Nephron progenitor cell (in vitro differentiated cells): ENCODE measurements around the gene TAF3.
A peak's percentile ranks its signal among the peaks of the same experiment; 100 is the strongest.

ENCODE experiments used
- DNase-seq: peaks from one replicate; pipeline ENCODE4 v3.0.0; 2021
- H3K27ac Mint-ChIP-seq: 2 replicates; pipeline ENCODE4 v1.8.0; 2021; ENCODE audit warnings: mild to moderate bottlenecking, moderate library complexity, mixed read lengths
- H3K27me3 Mint-ChIP-seq: 2 replicates; pipeline ENCODE4 v1.8.0; 2021; ENCODE audit warnings: mild to moderate bottlenecking, low read depth, mixed read lengths; ENCODE audit not compliant: poor library complexity
- H3K36me3 Mint-ChIP-seq: 2 replicates; pipeline ENCODE4 v1.8.0; 2021; ENCODE audit warnings: low read depth, mixed read lengths
- H3K4me1 Mint-ChIP-seq: 2 replicates; pipeline ENCODE4 v1.8.0; 2021; ENCODE audit warnings: mixed read lengths
- H3K4me3 Mint-ChIP-seq: 2 replicates; pipeline ENCODE4 v1.8.0; 2021; ENCODE audit warnings: mild to moderate bottlenecking, moderate library complexity, mixed read lengths
- H3K9me3 Mint-ChIP-seq: 2 replicates; pipeline ENCODE4 v1.8.0; 2021; ENCODE audit warnings: mild to moderate bottlenecking, moderate library complexity, mixed read lengths
- CTCF ChIP-seq: fragments of 200-600 bp; sonication (generic); IDR thresholded peaks from 2 replicates; pipeline ENCODE4 v1.5.0; 2021; ENCODE audit warnings: antibody characterized with exemption

TAF3 gene

GRCh38 chr10:7787150-7787856 is 31.0 kb upstream of the TAF3 start:
- no peak for TF ChIP-seq CTCF
- no peak for DNase-seq
- H3K27ac Mint-ChIP-seq = no peak overlapping the region
- H3K4me1 Mint-ChIP-seq = peaks cover 25% of the 10 kb centered on the region
- no peak overlapping the region for H3K4me3 Mint-ChIP-seq
- peaks cover 45% of the 10 kb centered on the region for H3K36me3 Mint-ChIP-seq
- no peaks in the 10 kb centered on the region for H3K27me3 Mint-ChIP-seq
- H3K9me3 Mint-ChIP-seq = no peaks in the 10 kb centered on the region

- Mint-ChIP-seq H3K27me3 (no peaks in the 10 kb centered on the region), H3K4me3 (no peak within 1 kb of the TSS), H3K36me3 (peaks cover 46% of the 10 kb centered on the region), H3K9me3 (no peaks in the 10 kb centered on the region), H3K27ac (peak within 1 kb of the TSS; percentile 84), H3K4me1 (peaks cover 25% of the 10 kb centered on the region)
- DNase-seq = peak; percentile 97
- no peak for TF ChIP-seq CTCF
Observed at GRCh38 chr10:7787857-7788638, 30.3 kb upstream of the TAF3 start, which contains the start of the genes ATP5F1C and KIN. TSS of gene ATP5F1C (plus strand) at chr10:7788177. CDS start at chr10:7788208, 31 bp downstream. TSS of gene KIN (minus strand) at chr10:7787993. CDS start at chr10:7787933, 60 bp downstream.

- no peak for DNase-seq
- Mint-ChIP-seq H3K4me3 (no peak overlapping the region), H3K27me3 (no peaks in the 10 kb centered on the region), H3K9me3 (no peaks in the 10 kb centered on the region), H3K27ac (peak overlapping the region; percentile 84), H3K4me1 (peaks cover 25% of the 10 kb centered on the region), H3K36me3 (peaks cover 46% of the 10 kb centered on the region)
- TF ChIP-seq CTCF = no peak
Observed at GRCh38 chr10:7788639-7789286, 29.5 kb upstream of the TAF3 start.

- Mint-ChIP-seq H3K27ac (no peak overlapping the region), H3K4me3 (no peak overlapping the region), H3K9me3 (no peaks in the 10 kb centered on the region), H3K27me3 (no peaks in the 10 kb centered on the region), H3K4me1 (peaks cover 25% of the 10 kb centered on the region), H3K36me3 (peaks cover 47% of the 10 kb centered on the region)
- TF ChIP-seq CTCF = no peak
- peak; percentile 3 for DNase-seq
Observed at GRCh38 chr10:7789390-7789789, 28.9 kb upstream of the TAF3 start.

GRCh38 chr10:7792541-7792940 is 25.8 kb upstream of the TAF3 start:
- peak overlapping the region; percentile 14 for H3K27ac Mint-ChIP-seq
- no peak overlapping the region for H3K4me3 Mint-ChIP-seq
- H3K9me3 Mint-ChIP-seq = no peaks in the 10 kb centered on the region
- H3K4me1 Mint-ChIP-seq = peaks cover 33% of the 10 kb centered on the region
- peaks cover 3% of the 10 kb centered on the region for H3K27me3 Mint-ChIP-seq
- H3K36me3 Mint-ChIP-seq = peaks cover 71% of the 10 kb centered on the region
- no peak for DNase-seq
- no peak for TF ChIP-seq CTCF
